Tibial nerve (tissue), 4 donors: ENCODE results near the gene MSI2.

Experiments used
- CTCF ChIP-seq, 5 experiments: fragments of 200-600 bp in 3 of 5; fragments of 450-650 bp in 2 of 5; sonication (generic) in 3 of 5; IDR thresholded peaks; one replicate each; pipeline ENCODE4 v1.5.1; 2016 to 2019; ENCODE audit warnings: antibody characterized with exemption in 5 of 5, mild to moderate bottlenecking in 3 of 5, moderate library complexity in 2 of 5
- EP300 ChIP-seq, 2 donors: sonication (generic); formaldehyde crosslinking; IDR thresholded peaks; one replicate each; pipeline ENCODE4 v1.6.1; 2017; ENCODE audit warnings: antibody characterized with exemption in 2 of 2, mild to moderate bottlenecking in 1 of 2
- POLR2A ChIP-seq, 2 donors: fragments of 450-650 bp; IDR thresholded peaks; one replicate each; pipeline ENCODE4 v1.6.1; 2017; ENCODE audit warnings: antibody characterized with exemption in 2 of 2, mild to moderate bottlenecking in 2 of 2, moderate library complexity in 2 of 2

GRCh38 chr17:57682701-57683100, 426.4 kb downstream of the MSI2 start:
- TF ChIP-seq CTCF (IDR thresholded peaks at IDR 0.05) (no peak), POLR2A (IDR thresholded peaks at IDR 0.05) (no peak), EP300 (IDR thresholded peaks at IDR 0.05) (no peak)
